GM11168 (cell line): ENCODE data around the gene PTPN1.
"Not testable (repeated sequence)": the region's sequence is repeated elsewhere in the genome, so short reads cannot be mapped to it uniquely, and the experiment has no call there.

Experiments used
- in situ Hi-C: fragments of 300-500 bp; cut with MboI; formaldehyde crosslinking; loops from one replicate; pipeline ENCODE4 v1.12.0; 2022; ENCODE audit warnings: low sequenced_read_pairs; ENCODE audit not compliant: unreplicated experiment

Gene PTPN1

DNA sequence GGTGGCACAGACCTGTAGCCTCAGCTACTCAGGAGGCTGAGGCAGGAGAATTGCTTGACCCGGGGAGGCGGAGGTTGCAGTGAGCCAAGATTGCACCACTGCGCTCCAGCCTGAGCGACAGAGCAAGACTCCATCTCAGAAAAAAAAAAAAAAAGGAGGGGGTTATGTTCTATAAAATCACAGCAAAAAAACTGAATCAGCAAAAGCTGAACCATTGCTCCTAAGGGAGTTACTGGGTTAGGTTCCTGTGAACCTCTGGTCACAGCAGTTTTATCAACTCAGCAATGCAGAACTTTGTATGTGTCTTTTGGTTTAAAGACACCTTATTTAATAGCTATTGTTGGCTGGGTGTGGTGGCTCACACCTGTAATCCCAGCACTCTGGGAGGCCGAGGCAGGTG lies 88.6 kb downstream of the PTPN1 start:
- in situ Hi-C loops: not testable (repeated sequence)

DNA sequence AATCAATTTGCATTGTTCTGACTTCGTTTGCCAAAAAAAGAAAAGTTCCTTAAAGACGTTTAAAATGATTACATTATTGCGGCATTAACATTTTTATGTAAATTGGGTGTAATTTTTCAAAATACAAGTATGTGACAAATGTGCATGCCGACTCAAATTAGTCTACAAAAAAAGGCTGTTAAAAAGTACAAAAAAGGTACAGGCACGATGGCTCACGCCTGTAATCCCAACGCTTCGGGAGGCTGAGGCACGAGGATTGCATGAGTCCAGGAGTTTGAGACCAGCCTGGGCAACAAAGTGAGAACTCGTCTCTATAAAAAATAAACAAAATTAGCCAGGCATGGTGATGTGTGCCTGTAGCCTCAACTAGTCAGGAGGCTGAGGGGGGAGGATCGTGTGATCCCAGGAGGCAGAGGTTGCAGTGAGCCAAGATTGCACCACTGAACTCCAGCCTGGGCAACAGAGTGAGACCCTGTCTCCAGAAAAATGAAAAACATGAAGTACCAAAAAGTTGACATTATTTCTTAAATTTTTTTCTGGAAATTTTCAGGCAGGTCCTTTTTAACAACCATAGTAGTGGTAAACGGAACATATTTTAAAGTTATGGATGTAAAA lies 90.2 kb downstream of the PTPN1 start:
- in situ Hi-C loops: no loop called here

DNA sequence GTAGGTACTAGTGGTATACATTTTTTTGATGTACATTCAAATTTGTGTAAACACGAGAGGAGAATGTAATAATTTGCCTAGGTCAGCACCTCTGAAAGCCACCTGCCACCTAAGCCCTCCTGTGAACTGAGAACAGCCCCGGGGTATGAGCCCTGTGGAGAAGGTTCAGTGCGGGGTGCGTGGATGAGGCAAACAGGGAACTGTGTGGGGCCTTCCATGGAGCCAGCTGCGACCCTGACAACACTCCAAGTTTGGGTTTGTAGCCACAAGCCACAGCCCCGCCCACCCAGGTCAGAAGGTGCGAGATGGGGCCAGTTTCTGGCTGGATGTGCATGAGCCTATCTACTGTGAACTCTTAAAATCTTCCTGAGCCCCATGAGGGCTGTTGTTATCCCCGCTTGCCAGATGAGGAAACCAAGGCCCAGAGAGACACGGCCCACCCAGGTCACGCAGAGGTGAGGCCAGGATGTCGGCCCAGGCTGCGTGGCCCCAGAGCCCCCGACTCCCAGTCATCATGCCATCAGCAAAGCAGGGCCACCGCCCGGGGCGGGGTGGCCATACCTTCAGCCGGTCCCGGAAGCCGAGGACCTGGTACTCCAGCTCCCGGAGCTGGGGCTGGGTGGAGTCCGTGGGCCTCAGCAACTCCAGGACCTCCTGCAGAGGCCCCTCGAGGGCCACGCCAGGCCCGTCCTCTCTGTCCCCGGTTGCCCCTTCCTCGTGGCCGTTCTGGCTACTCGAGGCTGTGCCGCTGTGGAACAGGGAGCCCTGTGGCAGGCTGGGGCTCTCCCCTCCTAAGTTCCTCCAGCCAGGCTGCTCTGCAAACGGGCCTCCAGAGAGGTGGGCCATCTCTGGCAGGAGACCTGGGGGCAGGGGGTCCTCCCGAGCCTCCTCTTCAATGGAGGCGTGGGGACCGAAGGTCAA lies 91.6 kb downstream of the PTPN1 start:
- in situ Hi-C loops: no loop called here

DNA sequence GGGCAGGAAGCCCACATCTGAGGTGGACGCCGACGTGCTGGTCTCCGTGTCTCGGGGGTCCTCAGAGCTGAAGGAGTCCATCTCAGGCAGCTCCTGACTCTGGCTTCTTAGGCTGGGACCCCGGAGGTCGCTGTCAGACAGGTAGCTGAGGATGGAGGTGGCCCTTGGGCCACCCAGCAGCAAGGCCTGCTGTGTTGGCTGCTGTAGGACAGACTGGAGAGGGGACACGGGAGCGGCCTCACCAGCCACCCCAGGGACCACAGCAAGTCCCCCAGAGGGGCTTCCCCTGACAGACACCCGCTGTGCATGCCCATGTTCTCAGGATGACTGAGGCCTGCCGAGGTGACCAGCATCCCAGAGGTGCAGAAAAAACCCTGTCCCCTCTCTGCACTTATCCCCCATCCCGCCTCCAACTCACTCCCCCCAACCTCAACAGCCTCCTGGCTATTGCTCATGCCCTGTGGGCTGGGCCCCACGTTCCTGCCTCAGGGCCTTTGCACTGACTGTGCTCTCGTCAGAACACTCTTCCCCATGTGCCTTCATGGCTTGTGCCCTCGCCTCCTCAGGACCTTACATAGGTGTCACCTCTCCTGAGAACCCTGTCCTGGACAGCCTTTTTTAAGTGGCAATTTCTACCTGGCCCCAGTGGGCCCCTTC lies 92.4 kb downstream of the PTPN1 start:
- in situ Hi-C loops: no loop called here

DNA sequence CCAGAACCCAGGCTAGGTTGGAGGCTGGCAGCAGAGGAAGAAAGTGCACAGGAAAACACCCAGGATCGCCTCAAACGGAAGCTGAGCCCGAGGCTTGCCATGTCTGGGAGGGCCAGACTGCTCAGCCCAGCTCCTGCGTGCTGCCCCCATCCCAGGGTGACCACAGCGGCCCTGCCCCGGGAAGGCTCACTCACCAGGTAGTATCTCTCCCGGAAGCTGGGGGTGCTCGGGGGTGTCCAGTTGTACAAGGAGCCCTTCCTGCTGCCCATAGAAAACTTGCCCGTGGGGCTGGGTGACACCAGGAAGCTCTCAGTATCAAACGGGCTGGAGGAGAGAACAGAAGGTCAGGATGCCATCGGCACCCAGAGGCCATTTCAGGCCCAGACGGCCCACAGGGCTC lies 94.3 kb downstream of the PTPN1 start:
- in situ Hi-C loops: no loop called here

DNA sequence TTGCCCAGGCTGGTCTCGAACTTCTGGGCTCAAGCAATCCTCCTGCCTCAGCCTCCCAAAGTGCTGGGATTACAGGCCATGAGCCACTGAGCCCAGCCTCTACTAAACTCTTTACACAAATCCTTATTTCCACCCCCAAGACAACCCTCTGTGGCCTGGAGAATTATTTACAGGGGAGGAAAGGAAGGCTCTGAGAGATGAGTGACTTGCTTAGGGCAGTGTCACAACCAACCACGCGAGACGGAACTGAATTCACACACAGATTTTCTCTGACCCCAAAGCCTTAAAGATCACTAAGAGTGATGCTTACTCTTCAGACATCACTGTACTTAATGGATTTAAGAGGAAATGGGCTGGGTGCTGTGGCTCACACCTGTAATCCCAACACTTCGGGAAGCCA lies 95.0 kb downstream of the PTPN1 start:
- in situ Hi-C loops: no loop called here

DNA sequence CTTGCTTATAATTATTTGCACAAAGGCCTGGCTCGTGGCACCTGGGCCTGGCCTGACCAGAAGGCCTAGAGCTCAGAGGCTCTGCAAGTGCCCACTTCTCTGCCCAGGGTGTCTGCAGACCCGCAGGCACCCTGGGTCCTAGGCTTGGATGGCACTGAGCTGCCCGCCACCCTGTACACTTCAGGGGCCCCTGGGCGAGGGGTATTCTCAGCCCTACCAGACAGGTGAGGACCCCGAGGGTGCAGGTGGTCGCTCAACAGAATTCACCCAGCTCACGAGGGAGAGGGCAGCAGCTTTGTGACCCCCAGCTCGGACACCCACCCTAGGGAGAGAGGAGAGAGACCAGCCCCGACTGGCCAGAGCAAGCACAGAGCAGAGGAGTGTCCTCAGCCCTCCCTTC lies 97.3 kb downstream of the PTPN1 start:
- in situ Hi-C loops: no loop called here

DNA sequence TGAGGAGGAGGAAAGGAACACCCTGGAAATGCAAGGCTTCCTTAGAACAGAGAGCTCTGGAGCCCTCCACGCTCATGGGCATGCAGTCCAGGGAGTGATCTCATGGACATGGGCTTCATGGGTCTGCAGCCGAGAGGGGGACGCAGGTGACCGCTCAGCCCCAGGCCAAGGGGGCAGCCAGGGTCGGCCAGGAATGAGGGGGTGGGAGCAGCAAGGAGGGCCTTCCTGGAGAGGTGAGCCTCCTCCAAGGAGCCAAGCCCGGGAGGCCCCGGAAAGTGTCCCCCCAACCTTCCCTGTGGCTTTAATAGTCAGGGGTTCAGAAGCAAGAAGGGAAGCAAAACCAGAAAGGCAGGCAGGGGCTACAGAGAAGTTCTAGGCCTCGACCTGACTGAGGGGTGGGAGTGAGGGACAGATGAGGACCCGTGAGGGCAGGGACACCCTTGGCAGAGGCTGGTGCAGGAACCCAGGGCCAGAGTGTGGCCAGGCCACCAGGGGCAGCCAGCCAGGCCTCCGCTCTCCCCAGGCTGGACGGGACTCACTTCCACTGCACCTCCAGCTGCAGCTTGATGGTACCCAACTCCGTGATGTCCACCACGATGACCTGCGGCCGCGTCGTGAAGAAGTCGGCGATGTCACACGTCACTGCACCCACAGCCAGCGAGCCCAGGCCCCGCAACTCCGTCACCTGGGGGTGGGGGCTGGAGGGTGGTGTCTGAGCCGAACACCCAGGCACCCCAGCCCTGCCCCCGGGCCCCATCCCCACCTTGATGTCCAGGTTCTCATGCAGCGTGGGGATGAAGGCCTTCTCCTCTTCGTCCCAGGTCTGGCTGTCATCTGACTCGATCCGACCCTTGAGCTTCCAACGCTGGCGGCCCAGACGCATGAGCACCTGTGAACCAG lies 97.9 kb downstream of the PTPN1 start:
- in situ Hi-C loops: no loop called here

DNA sequence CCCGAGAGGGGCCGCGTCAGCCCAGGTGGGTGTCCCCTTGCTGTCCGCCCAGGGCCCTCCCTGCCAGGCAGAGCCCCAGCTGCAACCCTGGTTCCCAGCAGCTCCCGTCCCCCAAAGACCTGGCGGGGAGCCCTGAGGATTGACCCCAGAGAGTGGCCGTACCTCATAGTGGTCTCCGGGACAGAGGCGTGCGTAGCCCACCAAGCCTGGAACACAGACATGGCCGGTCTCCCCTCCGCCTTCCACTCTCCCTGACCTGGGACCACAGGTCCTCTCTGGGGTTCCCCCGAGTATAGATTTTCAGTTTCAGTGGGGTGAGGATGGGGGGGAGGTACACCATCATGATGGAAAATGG lies 98.5 kb downstream of the PTPN1 start:
- in situ Hi-C loops: no loop called here

DNA sequence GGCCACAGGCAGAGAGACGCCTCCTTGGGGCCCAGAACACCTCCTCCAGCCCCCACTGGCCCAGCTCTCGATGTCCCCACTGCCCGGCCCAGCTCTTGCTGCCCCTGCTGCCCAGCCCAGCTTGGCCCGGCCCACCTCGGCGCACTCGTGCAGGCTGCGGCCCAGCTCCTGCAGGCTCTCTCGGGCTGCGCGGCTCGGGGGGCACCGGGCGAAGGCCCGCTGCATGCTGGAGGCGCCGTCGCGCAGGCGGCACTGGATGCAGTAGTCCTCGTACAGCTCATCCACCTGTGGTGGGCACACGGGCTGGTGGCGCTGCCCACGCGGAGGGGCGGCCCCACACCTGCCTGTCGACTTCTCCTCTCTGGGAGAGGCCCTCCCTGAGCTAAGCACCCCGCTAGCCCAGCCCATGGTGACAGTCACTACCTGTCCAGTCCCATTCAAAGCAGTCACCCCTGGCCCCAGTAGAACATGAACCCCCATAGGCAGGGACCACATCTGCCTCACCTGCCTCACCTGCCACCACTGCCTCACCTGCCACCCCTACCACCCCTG lies 99.3 kb downstream of the PTPN1 start:
- in situ Hi-C loops: no loop called here

DNA sequence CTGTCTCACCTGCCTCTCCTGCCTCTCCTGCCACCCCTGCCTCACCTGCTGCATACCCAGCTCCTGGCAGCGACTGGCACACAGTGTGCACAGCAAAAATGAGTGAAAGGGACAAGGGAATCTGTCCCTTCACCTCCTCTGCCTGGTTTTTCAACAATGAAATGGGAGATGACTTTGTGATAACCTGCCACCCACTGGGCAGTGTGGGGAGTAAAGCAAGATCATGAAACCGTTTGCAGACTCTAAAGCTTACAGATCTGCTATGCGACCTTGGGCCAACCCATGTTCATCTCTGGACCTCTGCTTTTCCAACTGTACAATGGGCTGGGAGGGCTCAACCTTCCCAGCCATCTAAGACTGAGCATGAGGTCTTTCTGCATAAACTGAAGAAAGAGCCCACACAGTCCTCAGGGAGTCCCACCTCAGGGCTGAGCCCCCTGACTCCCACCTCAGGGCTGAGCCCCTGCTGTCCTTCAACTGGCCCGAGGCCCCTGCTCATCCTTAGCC lies 100.1 kb downstream of the PTPN1 start:
- in situ Hi-C loops: no loop called here

DNA sequence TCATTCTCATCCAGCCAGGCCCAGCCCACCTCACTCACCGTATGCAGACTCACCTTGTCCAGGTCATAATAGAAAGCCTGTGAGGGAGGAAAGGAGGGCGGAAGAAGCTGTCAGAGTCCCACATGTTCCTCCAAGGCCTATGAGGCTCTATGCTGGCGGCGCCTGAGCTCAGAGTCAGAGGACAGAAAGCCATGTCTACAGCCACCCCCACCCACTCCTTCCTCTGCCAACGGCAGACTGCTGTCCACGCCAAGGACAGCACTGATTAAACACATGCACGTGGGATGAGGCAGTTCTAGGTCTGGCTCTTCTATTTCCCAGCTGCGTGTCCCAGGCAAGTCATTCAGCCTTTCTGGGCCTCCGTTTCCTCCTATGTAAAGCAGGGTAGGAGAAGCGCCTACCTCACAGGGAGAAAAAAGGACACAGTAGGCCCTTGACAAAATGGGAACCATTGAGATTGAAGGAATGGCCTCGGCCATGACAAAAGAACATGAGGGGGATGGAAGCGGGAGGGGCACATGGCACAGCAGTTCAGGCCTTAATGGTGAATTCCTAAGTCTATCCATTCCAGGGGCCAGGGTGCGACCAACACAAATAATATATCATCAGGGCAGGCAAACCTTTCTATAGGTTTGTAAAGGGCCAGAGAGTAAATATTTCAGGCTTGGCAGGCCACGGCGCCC lies 101.1 kb downstream of the PTPN1 start:
- in situ Hi-C loops: no loop called here

DNA sequence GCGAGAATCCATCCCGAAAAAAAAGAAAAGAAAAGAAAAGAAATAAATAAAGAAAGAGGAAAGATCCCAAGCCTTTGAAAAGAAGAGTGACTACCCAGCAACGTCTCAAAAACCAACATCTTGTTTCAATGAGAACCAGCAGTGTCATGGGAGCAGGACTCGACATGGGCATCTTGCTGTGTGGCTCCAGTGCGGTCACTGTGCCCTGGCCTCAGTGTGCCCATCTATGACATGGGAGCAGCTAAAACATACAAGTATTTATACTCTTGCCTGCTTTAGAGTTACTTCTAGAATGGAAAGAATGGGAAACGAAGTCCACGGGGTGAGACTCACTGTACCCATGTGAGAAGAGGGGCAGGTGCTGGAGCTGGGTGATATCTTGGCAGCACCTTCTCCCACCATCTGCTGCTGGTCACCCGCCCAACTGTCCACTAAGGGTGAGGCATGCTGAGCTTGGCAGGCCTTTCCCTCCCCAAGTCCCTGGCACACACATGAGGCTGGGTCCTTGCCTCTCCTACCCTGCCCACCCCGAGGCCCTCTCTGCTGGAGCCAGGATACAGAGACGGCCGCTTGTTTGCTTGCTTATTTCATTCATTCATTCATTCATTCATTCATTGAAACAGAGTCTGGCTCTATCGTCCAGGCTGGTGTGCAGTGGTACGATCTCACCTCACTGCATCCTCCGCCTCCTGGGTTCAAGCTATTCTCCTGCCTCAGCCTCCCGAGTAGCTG lies 103.4 kb downstream of the PTPN1 start:
- in situ Hi-C loops: no loop called here

DNA sequence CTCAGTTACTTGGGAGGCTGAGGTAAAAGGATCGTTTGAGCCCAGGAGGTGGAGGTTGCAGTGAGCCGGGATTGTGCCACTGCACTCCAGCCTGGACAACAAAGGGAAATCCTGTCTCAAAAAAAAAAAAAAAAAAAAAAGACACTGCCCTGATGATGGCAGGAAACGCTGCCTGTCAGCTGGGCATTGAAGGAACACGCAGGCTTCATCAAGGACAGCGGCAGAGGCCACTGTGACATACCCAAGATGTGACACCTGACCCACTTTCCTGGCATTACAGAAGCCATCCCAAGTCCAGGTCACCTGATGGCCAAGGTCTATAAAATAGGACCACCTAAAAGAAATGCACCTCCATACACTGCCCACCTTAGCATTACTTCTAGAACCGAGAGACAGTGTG lies 105.2 kb downstream of the PTPN1 start:
- in situ Hi-C loops: no loop called here

DNA sequence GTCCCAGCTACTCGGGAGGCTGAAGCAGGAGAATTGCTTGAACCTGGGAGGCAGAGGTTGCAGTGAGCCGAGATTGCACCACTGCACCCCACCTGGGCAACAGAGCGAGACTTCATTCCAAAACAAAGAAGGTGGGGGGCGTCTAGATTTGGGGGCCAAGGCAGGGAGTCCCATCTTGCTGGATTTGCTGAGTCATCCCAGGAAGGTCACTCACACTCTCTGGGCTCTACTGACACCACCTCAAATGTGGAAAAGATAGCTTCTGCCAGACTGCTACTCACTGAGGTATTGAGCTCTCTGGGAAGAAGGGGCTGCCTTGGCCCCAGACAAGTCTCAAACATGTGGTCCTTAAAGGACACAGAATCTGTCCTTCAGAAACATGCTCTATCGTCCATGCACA lies 106.8 kb downstream of the PTPN1 start:
- in situ Hi-C loops: no loop called here

DNA sequence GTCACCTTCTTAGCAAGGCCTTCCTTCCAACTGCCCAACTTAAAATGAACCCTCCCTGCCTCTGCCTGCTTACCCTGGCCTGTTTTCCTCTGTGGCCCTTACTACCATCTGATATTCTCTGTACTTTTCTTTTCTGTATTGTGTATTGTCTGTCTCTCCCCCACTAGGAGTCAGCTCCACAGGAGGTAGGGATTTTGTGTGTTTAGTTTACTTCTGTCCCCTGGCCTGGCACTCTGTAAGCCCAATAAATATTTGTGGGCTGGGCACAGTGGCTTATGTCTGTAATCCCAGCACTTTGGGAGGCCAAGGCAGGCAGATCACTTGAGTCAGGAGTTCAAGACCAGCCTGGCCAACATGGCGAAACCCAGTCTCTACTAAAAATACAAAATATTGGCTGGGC lies 108.4 kb downstream of the PTPN1 start:
- in situ Hi-C loops: no loop called here

DNA sequence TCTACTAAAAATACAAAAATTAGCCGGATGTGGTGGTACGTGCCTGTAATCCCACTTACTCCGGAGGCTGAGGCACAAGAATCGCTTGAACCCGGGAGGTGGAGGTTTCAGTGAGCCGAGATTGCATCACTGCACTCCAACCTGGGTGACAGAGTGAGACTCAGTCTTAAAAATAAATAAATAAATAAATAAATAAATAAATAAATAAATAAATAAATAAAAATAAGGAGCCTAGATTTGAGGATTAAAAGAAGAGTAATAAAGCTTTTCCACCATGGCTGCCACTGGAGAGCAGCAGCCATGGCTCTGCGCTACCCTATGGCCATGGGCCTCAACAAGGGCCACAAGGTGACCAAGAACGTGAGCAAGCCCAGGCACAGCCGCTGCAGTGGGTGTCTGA lies 110.3 kb downstream of the PTPN1 start:
- in situ Hi-C loops: not testable (repeated sequence)

DNA sequence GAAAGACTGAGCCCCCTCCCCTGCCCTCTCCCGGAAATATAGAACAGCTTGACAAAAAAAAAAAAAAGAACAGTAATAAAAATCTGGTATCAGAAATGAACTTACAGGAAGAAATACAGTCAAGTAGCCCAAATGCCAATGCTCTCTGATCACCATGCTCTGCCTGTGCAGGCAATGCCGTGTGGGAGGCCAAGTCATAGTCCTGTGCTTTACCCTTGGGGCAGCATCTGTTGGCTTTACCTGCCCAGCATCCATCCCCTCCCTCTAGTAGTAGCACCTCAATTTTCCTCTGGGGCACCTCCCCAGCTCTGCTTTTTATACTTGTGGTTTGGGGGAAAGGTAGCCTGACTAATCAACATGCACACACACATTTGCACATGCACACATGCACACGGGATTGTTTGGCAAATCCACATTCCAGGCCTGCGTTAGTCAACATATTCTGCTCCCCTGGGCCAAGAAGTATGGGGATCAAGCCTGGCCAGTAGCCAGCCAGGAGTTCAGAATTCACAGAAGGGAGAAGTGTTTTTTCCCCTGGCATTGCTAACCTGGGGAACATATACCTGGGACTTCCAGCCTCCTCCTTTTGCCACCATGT lies 111.0 kb downstream of the PTPN1 start:
- in situ Hi-C loops: no loop called here
